Measurements from ENCODE around the gene VGLL2.

The VGLL2 gene

DNA sequence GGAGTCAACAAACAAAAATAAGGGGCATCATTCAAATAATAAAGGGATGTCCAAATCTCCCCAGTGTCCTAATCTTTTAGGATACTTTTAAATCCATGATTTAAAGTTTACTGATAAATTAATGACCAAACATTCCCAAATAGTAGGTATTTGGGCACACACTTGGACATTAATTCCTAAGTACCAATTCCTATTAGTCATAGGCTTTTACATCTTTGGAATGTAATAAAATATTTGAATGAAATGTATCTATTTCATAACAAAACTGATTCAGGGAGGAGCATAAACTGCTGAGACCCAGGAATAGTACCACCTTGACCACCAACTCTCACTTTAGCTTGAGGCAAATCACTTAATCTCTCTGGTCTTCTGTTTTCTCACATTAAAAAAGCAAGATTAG, 44.3 kb downstream of the VGLL2 start:
- no peak overlapping the region for H3K27ac ChIP-seq
- no peak for DNase-seq (ENCODE audit: low read depth, low spot score)

GRCh38 chr6:117311310-117311709, 46.0 kb downstream of the VGLL2 start:
- no peak for DNase-seq (ENCODE audit: low read depth, low spot score)
- H3K27ac ChIP-seq: no peak overlapping the region

DNA sequence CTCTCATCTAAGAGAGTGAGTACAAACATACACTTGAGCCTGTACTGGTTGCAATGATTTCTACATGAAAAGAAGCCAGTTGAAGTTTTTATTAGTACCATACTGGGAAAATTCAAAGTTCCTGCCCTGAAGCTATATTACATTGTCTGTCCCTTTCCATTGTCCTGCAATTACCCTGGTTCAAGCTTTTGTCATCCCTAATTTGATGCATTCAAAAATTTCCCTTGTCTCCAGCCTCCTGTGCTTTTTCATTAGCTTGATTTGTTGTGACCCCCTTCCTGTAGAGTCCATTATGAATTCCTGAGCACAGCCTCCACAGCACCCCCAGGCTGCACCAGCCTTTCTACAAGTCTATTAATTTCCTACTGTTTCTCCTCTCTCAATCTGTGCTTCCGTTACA, 46.4 kb downstream of the VGLL2 start:
- DNase-seq (ENCODE audit: low read depth, low spot score): no peak

DNA sequence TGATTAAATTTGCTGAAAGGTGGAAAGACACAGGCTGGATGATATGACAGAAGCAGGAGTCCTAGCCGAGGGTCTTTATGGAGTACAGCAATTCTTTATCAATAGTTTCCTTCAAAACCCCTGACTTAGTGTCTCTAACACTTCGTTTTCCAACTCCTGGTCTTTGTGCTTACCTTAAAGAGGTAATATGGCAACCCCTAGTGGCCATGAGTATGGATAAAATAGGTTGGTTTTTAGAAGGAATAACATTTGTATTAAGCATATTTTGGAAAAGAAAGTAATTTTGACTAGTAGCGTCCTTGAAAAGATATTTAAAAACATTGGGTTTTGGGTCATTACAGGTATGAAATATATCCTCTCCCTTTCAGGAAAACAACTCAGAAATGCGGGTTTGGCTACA, 51.9 kb downstream of the VGLL2 start:
- H3K27ac ChIP-seq: no peak overlapping the region
- no peak for DNase-seq (ENCODE audit: low read depth, low spot score)

More for the DNA sequence above, 46.4 kb downstream of the VGLL2 start:
- H3K27ac ChIP-seq: no peak overlapping the region
